Endometrium (tissue), 2 donors: ENCODE results near the gene TAC4.

Experiments used
- FAIRE-seq: peaks from 2 replicates; lab custom pipeline; 2012; peaks lifted over from hg19 to GRCh38; lab: Jason Lieb, UNC
- donor health status: control.
- donor health status: control.

TAC4 gene

GRCh38 chr17:49848019-49848473, at the start of gene TAC4:
TSS of gene TAC4 (minus strand) at chr17:49848069. CDS start at chr17:49848017, 52 bp downstream.
- FAIRE-seq: no peak

GRCh38 chr17:49896860-49897259, 49.0 kb upstream of the TAC4 start:
- FAIRE-seq: no peak

GRCh38 chr17:49896222-49896621, 48.4 kb upstream of the TAC4 start:
- no peak for FAIRE-seq

- no peak for FAIRE-seq
Measured at GRCh38 chr17:49895812-49896211, 47.9 kb upstream of the TAC4 start.

- no peak for FAIRE-seq
Measured at GRCh38 chr17:49894761-49895160, 46.9 kb upstream of the TAC4 start.

GRCh38 chr17:49891694-49892389, 44.0 kb upstream of the TAC4 start:
- no peak for FAIRE-seq

- FAIRE-seq: no peak
Measured at GRCh38 chr17:49891271-49891670, 43.4 kb upstream of the TAC4 start.

GRCh38 chr17:49890852-49891251, 43.0 kb upstream of the TAC4 start:
- no peak for FAIRE-seq

- FAIRE-seq: no peak
Measured at GRCh38 chr17:49890077-49890821, 42.4 kb upstream of the TAC4 start.

- no peak for FAIRE-seq
Measured at GRCh38 chr17:49889500-49889899, 41.6 kb upstream of the TAC4 start.

GRCh38 chr17:49887744-49888360, 40.0 kb upstream of the TAC4 start:
- FAIRE-seq: no peak

- no peak for FAIRE-seq
Measured at GRCh38 chr17:49887086-49887743, 39.3 kb upstream of the TAC4 start.

GRCh38 chr17:49886036-49886435, 38.2 kb upstream of the TAC4 start:
- FAIRE-seq: no peak

GRCh38 chr17:49882434-49882833, 34.6 kb upstream of the TAC4 start:
- FAIRE-seq: no peak

- FAIRE-seq: no peak
Measured at GRCh38 chr17:49881054-49881402, 33.2 kb upstream of the TAC4 start.

GRCh38 chr17:49880291-49881053, 32.6 kb upstream of the TAC4 start:
- FAIRE-seq: no peak

- FAIRE-seq: no peak
Measured at GRCh38 chr17:49878931-49879904, 31.3 kb upstream of the TAC4 start.

GRCh38 chr17:49875685-49876084, 27.8 kb upstream of the TAC4 start:
- no peak for FAIRE-seq

- no peak for FAIRE-seq
Measured at GRCh38 chr17:49874911-49875310, 27.0 kb upstream of the TAC4 start.

GRCh38 chr17:49873926-49874325, 26.1 kb upstream of the TAC4 start:
- no peak for FAIRE-seq

GRCh38 chr17:49873466-49873865, 25.6 kb upstream of the TAC4 start:
- no peak for FAIRE-seq
